NCI-H146 treated with DMSO at 0.1 percent for 48 hours (cell line): ENCODE measurements around the gene PRKN.
A peak's percentile ranks its signal among the peaks of the same experiment; 100 is the strongest.

Experiments
- DNase-seq: peaks from one replicate; lab custom pipeline; 2025; ENCODE audit not compliant: unreplicated experiment; lab: John Stamatoyannopoulos, UW

Gene PRKN

GRCh38 chr6:161575523-161576254, 1151.9 kb downstream of the PRKN start:
- no peak for DNase-seq

GRCh38 chr6:161568885-161569456, 1158.6 kb downstream of the PRKN start:
- DNase-seq, result peak; percentile 91

GRCh38 chr6:161564952-161565351, 1162.6 kb downstream of the PRKN start:
- DNase-seq, result no peak

- DNase-seq, result no peak
Observed at GRCh38 chr6:161561908-161562307, 1165.7 kb downstream of the PRKN start.

- peak; percentile 42 for DNase-seq
Observed at GRCh38 chr6:161557333-161558107, 1170.0 kb downstream of the PRKN start.

GRCh38 chr6:161554883-161555282, 1172.7 kb downstream of the PRKN start:
- no peak for DNase-seq

GRCh38 chr6:161549977-161550655, 1177.5 kb downstream of the PRKN start:
- peak; percentile 47 for DNase-seq

GRCh38 chr6:161548713-161549296, 1178.8 kb downstream of the PRKN start:
- no peak for DNase-seq

- peak; percentile 48 for DNase-seq
Observed at GRCh38 chr6:161547617-161548016, 1179.9 kb downstream of the PRKN start.

- DNase-seq, result no peak
Observed at GRCh38 chr6:161546632-161547031, 1180.9 kb downstream of the PRKN start.

- no peak for DNase-seq
Observed at GRCh38 chr6:161545741-161546140, 1181.8 kb downstream of the PRKN start.

- no peak for DNase-seq
Observed at GRCh38 chr6:161544801-161545480, 1182.6 kb downstream of the PRKN start.

- no peak for DNase-seq
Observed at GRCh38 chr6:161543684-161544309, 1183.8 kb downstream of the PRKN start.

- no peak for DNase-seq
Observed at GRCh38 chr6:161542346-161542980, 1185.1 kb downstream of the PRKN start.

GRCh38 chr6:161540532-161540931, 1187.0 kb downstream of the PRKN start:
- no peak for DNase-seq

GRCh38 chr6:161536224-161536630, 1191.3 kb downstream of the PRKN start:
- peak; percentile 98 for DNase-seq

- DNase-seq, result no peak
Observed at GRCh38 chr6:161534264-161534873, 1193.2 kb downstream of the PRKN start.

GRCh38 chr6:161533266-161533665, 1194.3 kb downstream of the PRKN start:
- no peak for DNase-seq

- no peak for DNase-seq
Observed at GRCh38 chr6:161532536-161532935, 1195.0 kb downstream of the PRKN start.
